SH-SY5Y (cell line): Measurements from ENCODE around the gene SLC25A34.

Source experiments
- GATA2 ChIP-seq: IDR thresholded peaks from 2 replicates; pipeline ENCODE4 v1.6.1; 2011; ENCODE audit warnings: mild to moderate bottlenecking, low read depth, low read length
- GATA3 ChIP-seq: IDR thresholded peaks from 2 replicates; pipeline ENCODE4 v1.6.1; 2011; ENCODE audit warnings: low read depth, mild to moderate bottlenecking, low read length, moderate library complexity

Gene SLC25A34

GRCh38 chr1:15748690-15749398, 12.8 kb downstream of the SLC25A34 start:
- no peak for TF ChIP-seq GATA3

GRCh38 chr1:15749399-15750291, 13.6 kb downstream of the SLC25A34 start:
- TF ChIP-seq GATA2 (no peak), GATA3 (no peak)

DNA sequence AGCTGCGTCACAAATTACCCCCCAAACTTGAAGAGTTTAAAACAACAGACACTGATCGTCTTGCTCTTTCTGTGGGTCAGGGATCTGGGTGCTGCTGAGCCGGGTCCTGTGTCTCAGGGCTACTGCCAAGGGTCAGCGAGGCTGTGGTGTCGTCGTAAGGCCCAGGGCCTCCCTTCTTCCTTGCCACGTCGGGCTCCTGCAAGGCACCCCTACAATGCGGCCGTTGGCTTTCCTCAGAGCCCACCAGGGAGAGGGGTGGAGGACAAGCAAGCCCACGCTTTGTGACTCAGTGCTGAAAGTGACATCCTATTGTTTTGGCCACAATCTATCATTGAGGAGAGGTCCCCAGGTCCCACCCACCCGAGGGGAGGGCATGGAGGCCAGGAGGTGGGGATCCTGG, 14.9 kb downstream of the SLC25A34 start:
- no peak for TF ChIP-seq GATA3
- no peak for TF ChIP-seq GATA2

DNA sequence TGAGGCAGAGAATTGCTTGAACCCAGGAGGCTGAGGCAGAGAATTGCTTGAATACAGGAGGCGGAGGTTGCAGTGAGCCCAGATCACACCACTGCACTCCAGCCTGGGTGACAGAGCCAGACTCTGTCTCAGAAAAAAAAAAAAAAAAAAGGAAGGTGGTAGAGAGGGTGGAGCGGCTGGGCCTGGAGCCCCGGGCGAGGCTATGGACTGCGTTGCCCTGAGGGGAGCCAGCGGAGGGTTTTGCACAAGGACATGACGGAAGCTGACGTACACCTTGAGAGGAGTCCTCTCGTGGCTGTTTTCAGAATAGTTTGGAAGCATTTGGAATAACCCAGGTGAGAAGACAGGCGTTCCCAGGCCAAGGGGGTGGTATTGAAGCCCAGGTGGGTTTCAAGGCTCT, 15.7 kb downstream of the SLC25A34 start:
- no peak for TF ChIP-seq GATA2
- TF ChIP-seq GATA3: no peak

DNA sequence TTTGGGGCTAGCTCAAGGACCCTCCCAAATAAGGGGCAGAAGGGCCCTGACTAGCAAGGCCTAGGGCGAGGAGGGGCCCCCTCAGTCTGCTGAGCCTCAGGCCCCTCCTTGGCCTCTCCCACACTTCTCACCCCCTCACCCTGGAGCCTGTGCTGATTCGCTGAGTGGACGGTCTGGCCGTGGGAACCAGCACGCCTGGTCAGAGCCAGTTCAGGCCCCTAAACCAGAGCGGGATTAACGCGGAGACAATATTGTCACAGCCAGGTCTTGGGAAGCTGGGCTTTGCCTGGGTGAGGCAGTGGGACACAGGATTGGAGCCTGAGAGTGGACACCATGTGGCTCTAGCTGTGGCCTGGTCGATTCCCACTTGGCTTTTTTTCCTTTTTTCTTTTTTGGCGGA, 17.7 kb downstream of the SLC25A34 start:
- TF ChIP-seq GATA3 (no peak), GATA2 (no peak)

DNA sequence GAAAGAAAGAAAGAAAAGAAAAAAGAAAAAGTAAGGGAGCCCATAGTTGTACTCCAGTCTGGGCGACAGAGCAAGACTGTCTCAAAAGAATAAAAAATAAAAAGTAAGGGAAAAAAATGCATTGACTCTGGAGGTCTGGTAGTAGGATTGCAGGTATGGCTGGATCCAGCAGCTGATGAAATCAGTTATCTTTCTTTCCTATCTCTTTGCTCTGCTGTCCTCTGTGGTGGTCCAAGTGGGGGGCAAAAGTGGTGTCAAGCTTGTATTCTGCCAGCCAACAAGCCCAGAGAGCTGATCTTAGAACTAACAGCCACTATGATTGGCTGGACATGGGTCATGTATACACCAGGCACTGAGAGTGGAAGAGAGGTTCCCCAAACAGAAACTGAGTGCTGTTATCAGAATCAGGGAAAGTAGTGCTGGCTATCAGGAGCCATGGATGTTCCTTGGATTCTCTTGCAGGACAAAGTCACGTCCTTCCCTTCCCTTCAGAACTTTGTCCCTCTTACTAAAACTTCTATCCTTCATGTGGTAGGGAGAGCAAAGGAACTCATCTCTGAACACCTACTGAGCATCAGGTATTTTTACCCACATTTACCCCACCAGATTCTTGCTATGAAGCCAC, 19.1 kb downstream of the SLC25A34 start:
- TF ChIP-seq GATA3 (no peak), GATA2 (peak; percentile 5; the same call in 1 of the 2 replicates)

GRCh38 chr1:15755646-15756040, 19.6 kb downstream of the SLC25A34 start:
- TF ChIP-seq GATA3: no peak
- TF ChIP-seq GATA2: no peak

- TF ChIP-seq GATA3: no peak
- TF ChIP-seq GATA2: no peak
Observed at GRCh38 chr1:15756143-15757015, 20.3 kb downstream of the SLC25A34 start.

DNA sequence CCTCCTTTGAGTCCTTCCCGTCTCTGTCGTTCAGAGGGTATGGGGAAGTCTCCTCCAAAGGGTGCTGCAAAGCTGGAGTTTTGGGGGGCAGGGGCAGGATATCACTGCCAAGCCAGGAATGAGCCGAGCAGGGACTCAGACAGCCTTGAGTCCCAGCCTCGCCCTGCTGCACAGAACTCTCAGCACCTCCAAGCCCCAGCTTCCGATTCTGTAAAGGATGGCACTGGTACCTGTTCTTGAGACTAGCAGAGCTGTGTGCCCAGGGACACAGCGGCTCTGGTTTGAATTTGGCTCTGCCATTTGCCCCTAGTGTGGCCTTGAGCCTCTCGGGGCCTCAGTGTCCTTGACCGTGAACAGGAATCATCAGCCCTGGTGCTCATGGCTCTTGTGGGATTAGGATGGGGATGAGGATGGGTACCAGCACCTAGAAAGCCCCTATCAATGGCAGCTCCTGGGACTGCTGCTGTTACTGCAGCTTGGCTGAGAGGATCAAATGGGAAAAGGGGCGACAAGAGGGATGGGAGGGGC, 21.0 kb downstream of the SLC25A34 start:
- TF ChIP-seq GATA2: no peak

- TF ChIP-seq GATA2 (peak; percentile 97), GATA3 (no peak; the same call in 1 of the 2 replicates)
Observed at GRCh38 chr1:15757575-15758342, 21.7 kb downstream of the SLC25A34 start.

DNA sequence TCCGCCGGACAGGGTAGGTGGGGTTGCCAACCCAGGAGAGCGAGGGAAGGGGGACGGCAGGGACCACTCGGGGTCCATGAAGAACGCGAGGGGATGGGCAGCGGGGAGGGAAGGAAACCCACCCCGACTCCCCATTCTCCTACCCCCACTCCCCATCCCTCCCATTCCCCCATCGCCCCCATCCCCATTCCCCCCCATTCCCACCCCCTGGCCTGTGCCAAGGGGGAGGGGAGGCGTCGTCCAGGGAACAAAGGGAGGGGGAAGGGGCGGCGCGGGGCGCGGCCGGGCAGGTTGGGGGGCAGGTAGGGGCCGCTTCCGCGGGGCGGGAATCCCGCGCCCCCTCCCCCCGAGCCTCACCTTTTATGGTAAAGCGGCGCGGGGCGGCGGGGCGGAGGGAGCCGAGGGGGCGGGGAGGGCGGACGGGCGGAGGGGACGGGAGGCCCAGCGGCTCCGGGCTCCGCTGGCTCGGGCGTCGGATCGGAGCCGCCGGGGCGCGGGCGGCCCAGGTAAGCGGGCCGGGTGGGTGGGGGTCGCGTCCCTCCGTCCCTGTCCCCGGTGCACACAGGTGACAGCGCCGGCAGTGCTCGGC, 22.4 kb downstream of the SLC25A34 start, which contains the start of gene FBLIM1:
FBLIM1 (plus strand) TSS at position 453 of the 589 bp plus-strand sequence. CDS start 6,189 bp downstream, outside the sequence.
- TF ChIP-seq GATA2 (no peak), GATA3 (no peak)

DNA sequence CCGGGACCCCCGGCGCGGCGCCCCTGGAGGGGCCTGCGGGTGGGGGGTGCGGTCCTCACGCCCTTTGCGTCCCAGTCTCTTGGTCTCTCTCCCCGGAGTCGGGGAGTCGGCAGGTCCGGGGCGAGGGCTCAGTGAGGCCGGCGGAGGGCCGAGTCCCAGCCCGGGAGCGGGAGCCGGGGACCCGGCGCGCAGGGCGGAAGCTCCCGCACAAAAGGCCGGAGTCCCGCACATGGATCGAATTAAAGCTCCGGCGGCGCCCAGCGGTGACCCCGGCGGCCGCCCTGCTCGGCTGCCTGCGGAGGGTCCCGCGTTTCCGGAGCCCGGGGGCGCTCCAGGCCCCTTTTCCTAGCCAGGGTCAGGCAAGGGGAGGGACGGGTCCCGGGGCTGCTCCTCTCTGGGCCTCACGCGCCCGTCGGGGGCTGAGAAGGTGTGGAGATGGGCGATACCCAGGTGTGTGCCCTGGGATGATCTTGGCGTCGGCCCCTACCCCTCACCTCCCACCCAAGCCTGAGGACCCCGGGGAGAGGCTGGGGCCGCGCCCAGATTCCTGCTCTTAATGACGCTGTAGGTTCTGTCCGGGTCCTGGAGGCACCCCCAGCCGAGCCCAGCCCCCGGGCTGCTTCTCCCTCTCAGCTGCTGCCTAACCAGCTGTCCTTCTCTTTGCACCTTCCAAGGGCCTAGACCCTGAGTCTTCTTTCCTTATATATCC, 23.0 kb downstream of the SLC25A34 start:
- TF ChIP-seq GATA2 (no peak), GATA3 (no peak)
